Testis (tissue), 2 donors: ENCODE measurements around the gene TCF3.

Experiments
- POLR2A ChIP-seq: fragments of 450-650 bp; IDR thresholded peaks from one replicate; pipeline ENCODE4 v1.6.1; 2017; ENCODE audit warnings: antibody characterized with exemption, mild to moderate bottlenecking, moderate library complexity
- TF ChIP-seq, protein P1 (sequence below), 3 experiments: fragments of 450-650 bp in 2 of 3; fragments of 200-600 bp in 1 of 3; sonication (generic) in 1 of 3; IDR thresholded peaks; one replicate each; pipeline ENCODE4 v1.5.1; 2016 to 2019; ENCODE audit warnings: antibody characterized with exemption in 3 of 3, mild to moderate bottlenecking in 2 of 3, moderate library complexity in 1 of 3

DNA sequence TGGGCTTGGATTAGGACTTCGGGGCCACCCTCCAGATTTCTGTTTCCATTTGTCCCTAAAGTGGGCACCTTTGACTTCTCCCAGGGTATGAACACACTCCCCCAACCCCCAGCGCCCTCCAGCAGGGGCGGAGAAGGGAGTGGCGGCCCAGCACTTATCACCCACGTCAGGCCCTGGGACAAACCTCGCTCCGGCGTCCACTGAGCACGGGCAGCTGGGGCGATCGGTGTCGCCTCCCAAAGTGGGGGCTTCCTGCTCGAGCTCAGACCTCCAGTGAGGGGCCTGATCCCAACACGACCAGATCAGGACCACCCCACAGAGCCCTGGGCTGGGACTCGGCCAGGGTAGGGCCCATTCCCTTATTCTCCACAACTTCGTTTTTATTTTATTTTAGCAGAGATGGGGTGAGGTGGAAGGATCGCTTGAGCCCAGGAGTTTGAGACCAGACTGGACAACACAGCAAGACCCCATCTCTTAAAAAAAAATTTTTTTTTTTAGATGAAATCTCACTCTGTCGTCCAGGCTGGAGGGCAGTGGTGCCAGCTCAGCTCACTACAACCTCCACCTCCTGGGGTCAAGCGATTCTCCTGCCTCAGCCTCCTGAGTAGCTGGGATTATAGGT is 3.7 kb upstream of the TCF3 start:
- TF ChIP-seq, protein P1, sequence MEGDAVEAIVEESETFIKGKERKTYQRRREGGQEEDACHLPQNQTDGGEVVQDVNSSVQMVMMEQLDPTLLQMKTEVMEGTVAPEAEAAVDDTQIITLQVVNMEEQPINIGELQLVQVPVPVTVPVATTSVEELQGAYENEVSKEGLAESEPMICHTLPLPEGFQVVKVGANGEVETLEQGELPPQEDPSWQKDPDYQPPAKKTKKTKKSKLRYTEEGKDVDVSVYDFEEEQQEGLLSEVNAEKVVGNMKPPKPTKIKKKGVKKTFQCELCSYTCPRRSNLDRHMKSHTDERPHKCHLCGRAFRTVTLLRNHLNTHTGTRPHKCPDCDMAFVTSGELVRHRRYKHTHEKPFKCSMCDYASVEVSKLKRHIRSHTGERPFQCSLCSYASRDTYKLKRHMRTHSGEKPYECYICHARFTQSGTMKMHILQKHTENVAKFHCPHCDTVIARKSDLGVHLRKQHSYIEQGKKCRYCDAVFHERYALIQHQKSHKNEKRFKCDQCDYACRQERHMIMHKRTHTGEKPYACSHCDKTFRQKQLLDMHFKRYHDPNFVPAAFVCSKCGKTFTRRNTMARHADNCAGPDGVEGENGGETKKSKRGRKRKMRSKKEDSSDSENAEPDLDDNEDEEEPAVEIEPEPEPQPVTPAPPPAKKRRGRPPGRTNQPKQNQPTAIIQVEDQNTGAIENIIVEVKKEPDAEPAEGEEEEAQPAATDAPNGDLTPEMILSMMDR (IDR thresholded peaks at IDR 0.05) = no peak
- no peak for TF ChIP-seq POLR2A
